Measurements from ENCODE around the gene FNDC3B.

Gene FNDC3B

GRCh38 chr3:172040981-172041963 lies 1.9 kb downstream of the FNDC3B start (continued):
- no peak for TF ChIP-seq PRDM2 (tag by site-specific recombination; IDR thresholded peaks at IDR 0.05; ENCODE audit: borderline replicate concordance)
- no peak for TF ChIP-seq ZFP37 (tag by site-specific recombination; IDR thresholded peaks at IDR 0.05)
- TF ChIP-seq PRDM4 (tag by site-specific recombination; IDR thresholded peaks at IDR 0.05), result peak; percentile 97
- TF ChIP-seq ZSCAN23 (tag by site-specific recombination; IDR thresholded peaks at IDR 0.05), result no peak
- TF ChIP-seq ZNF19 (tag by site-specific recombination; IDR thresholded peaks at IDR 0.05; ENCODE audit: low read depth), result no peak
- TF ChIP-seq YY2 (tag by site-specific recombination; IDR thresholded peaks at IDR 0.05), result no peak
- TF ChIP-seq PRDM10 (tag by site-specific recombination; IDR thresholded peaks at IDR 0.05), result no peak
- no peak for TF ChIP-seq ZNF169 (tag by site-specific recombination; IDR thresholded peaks at IDR 0.05)
- TF ChIP-seq ZNF777 (tag by site-specific recombination; IDR thresholded peaks at IDR 0.05; ENCODE audit: borderline replicate concordance), result no peak
- TF ChIP-seq ZNF600 (tag by site-specific recombination; IDR thresholded peaks at IDR 0.05), result 0 out of 2 replicates have a peak, but pooled peaks have one; percentile 40
- no peak for TF ChIP-seq ZNF555 (tag by site-specific recombination; conservative IDR thresholded peaks at IDR 0.05)
- TF ChIP-seq KLF17 (tag by site-specific recombination; IDR thresholded peaks at IDR 0.05), result peak; percentile 43; the same call in 1 of the 2 replicates
- no peak for TF ChIP-seq ZNF521 (tag by site-specific recombination; IDR thresholded peaks at IDR 0.05)
- TF ChIP-seq ZNF292 (tag by site-specific recombination; IDR thresholded peaks at IDR 0.05; ENCODE audit: borderline replicate concordance, low read depth), result no peak
- TF ChIP-seq ZNF561 (tag by site-specific recombination; IDR thresholded peaks at IDR 0.05; ENCODE audit: borderline replicate concordance), result no peak
